MCF 10A (cell line): ENCODE data around the gene NTM. TPM values are rescaled to one million over a fixed set of nuclear protein-coding genes. Genes with fewer than 3 reads are reported as not detected.

Experiments
- BruUV-seq: library from RNA; stranded (reverse); fragments of 400-500 nt; replicated peaks from 2 replicates; lab custom pipeline; 2021; lab: Mats Ljungman, UMichigan
- CTCF ChIA-PET: fragments of 300-600 bp; sonication (Branson Sonifier 250); formaldehyde crosslinking; extraction: SDS; loops from one replicate; lab custom pipeline; 2021; ENCODE audit warnings: antibody characterized with exemption, inconsistent platforms; lab: Yijun Ruan, JAX
- POLR2A ChIA-PET: fragments of 300-600, 350-650 bp; sonication (Branson Sonifier 250); formaldehyde crosslinking; extraction: SDS; loops from one replicate; lab custom pipeline; 2020; ENCODE audit warnings: antibody characterized with exemption, inconsistent platforms; lab: Yijun Ruan, JAX
- DNase-seq: peaks from one replicate; pipeline ENCODE4 v3.0.0-alpha.2; 2018; ENCODE audit not compliant: unreplicated experiment
- H3K27ac Mint-ChIP-seq: one replicate; pipeline ENCODE4 v1.8.0; 2022; ENCODE audit warnings: mild to moderate bottlenecking, low read depth, mixed read lengths; ENCODE audit not compliant: unreplicated experiment
- H3K27me3 Mint-ChIP-seq: one replicate; pipeline ENCODE4 v1.8.0; 2022; ENCODE audit warnings: mixed read lengths; ENCODE audit not compliant: insufficient read depth, unreplicated experiment
- H3K36me3 Mint-ChIP-seq: one replicate; pipeline ENCODE4 v1.8.0; 2022; ENCODE audit warnings: mild to moderate bottlenecking, moderate library complexity, mixed read lengths; ENCODE audit not compliant: insufficient read depth, unreplicated experiment
- H3K4me1 Mint-ChIP-seq: one replicate; pipeline ENCODE4 v1.8.0; 2022; ENCODE audit warnings: mixed read lengths; ENCODE audit not compliant: insufficient read depth, unreplicated experiment
- H3K4me3 Mint-ChIP-seq: one replicate; pipeline ENCODE4 v1.8.0; 2022; ENCODE audit warnings: mild to moderate bottlenecking, moderate library complexity, mixed read lengths; ENCODE audit not compliant: unreplicated experiment
- H3K9me3 Mint-ChIP-seq: one replicate; pipeline ENCODE4 v1.8.0; 2022; ENCODE audit warnings: mixed read lengths; ENCODE audit not compliant: unreplicated experiment
- CTCF ChIP-seq: fragments of 200-600 bp; IDR thresholded peaks from one replicate; pipeline ENCODE4 v1.8.0; 2022; ENCODE audit warnings: antibody characterized with exemption, mild to moderate bottlenecking; ENCODE audit not compliant: unreplicated experiment
- intact Hi-C: fragments of 100-400 bp; cut with micrococcal nuclease; formaldehyde crosslinking; loops from 2 replicates; pipeline ENCODE4 v1.14.1; 2022
- total RNA-seq: library from RNA; stranded (reverse); gene quantifications from 2 replicates; pipeline ENCODE4 v1.2.3, GENCODE V29; 2022

The NTM gene
- total RNA-seq, 1 experiment from 2014 or later = not detected

GRCh38 chr11:132115454-132115853 lies 745.0 kb downstream of the NTM start:
- no TSS peak for BruUV-seq
- Mint-ChIP-seq H3K9me3 (peaks cover 21% of the 10 kb centered on the region), H3K4me3 (no peak overlapping the region), H3K4me1 (no peaks in the 10 kb centered on the region), H3K27me3 (no peaks in the 10 kb centered on the region), H3K36me3 (no peaks in the 10 kb centered on the region), H3K27ac (no peak overlapping the region)
- ChIA-PET POLR2A (no interaction called here), CTCF (no interaction called here)
- no peak for DNase-seq
- no peak for TF ChIP-seq CTCF
- intact Hi-C loops = no loop called here

- peaks cover 22% of the 10 kb centered on the region for H3K9me3 Mint-ChIP-seq
- H3K27me3 Mint-ChIP-seq = no peaks in the 10 kb centered on the region
- POLR2A ChIA-PET = no interaction called here
- no peak overlapping the region for H3K4me3 Mint-ChIP-seq
- intact Hi-C loops = no loop called here
- H3K27ac Mint-ChIP-seq = no peak overlapping the region
- H3K4me1 Mint-ChIP-seq = no peaks in the 10 kb centered on the region
- BruUV-seq = no TSS peak
- H3K36me3 Mint-ChIP-seq = no peaks in the 10 kb centered on the region
- DNase-seq = no peak
- TF ChIP-seq CTCF = no peak
- CTCF ChIA-PET = no interaction called here
Observed at GRCh38 chr11:132116516-132116915, 746.1 kb downstream of the NTM start.

- DNase-seq = no peak
- intact Hi-C loops = no loop called here
- Mint-ChIP-seq H3K9me3 (peaks cover 28% of the 10 kb centered on the region), H3K27me3 (no peaks in the 10 kb centered on the region), H3K36me3 (no peaks in the 10 kb centered on the region), H3K4me1 (no peaks in the 10 kb centered on the region), H3K27ac (no peak overlapping the region), H3K4me3 (no peak overlapping the region)
- no peak for TF ChIP-seq CTCF
- no TSS peak for BruUV-seq
- ChIA-PET POLR2A (no interaction called here), CTCF (no interaction called here)
Observed at GRCh38 chr11:132118661-132119060, 748.2 kb downstream of the NTM start.

- ChIA-PET POLR2A (no interaction called here), CTCF (interaction anchor here (0.8 kb wide), 1 partner anchor 898 kb away, joined by 4 read pairs; no protein-coding TSS in a partner anchor)
- DNase-seq = no peak
- intact Hi-C loops = no loop called here
- no TSS peak for BruUV-seq
- H3K27me3 Mint-ChIP-seq = no peaks in the 10 kb centered on the region
- H3K36me3 Mint-ChIP-seq = no peaks in the 10 kb centered on the region
- H3K27ac Mint-ChIP-seq = no peak overlapping the region
- H3K4me3 Mint-ChIP-seq = no peak overlapping the region
- H3K4me1 Mint-ChIP-seq = no peaks in the 10 kb centered on the region
- TF ChIP-seq CTCF = no peak
- H3K9me3 Mint-ChIP-seq = peaks cover 22% of the 10 kb centered on the region
Observed at GRCh38 chr11:132119573-132119972, 749.2 kb downstream of the NTM start.
